Naive thymus-derived CD8-positive, alpha-beta T cell (primary cell): ENCODE data around the gene C13orf46. TPM values are rescaled to one million over a fixed set of nuclear protein-coding genes. Genes with fewer than 3 reads are reported as not detected.
A peak's percentile ranks its signal among the peaks of the same experiment; 100 is the strongest.
"Not testable (repeated sequence)": the region's sequence is repeated elsewhere in the genome, so short reads cannot be mapped to it uniquely, and the experiment has no call there.

ENCODE experiments used
- ATAC-seq, 2 donors: fragments of 150-1000 bp; cut with Tn5 transposase in 1 of 2; sonication (Bioruptor Pico), chemical (Tn5 transposase) in 1 of 2; 1 replicate in 1 of 2; 2 replicates in 1 of 2; pipeline ENCODE4 v1.10.0; 2021; ENCODE audit warnings: mild to moderate bottlenecking in 2 of 2, moderate library complexity in 2 of 2
- POLR2A ChIA-PET: fragments of 350-600 bp; sonication (Branson Sonifier 250); formaldehyde crosslinking; loops from one replicate; lab custom pipeline; 2021; ENCODE audit warnings: antibody characterized with exemption; lab: Charles Lee
- DNase-seq, 10 donors: peaks; one replicate each; pipeline versions ENCODE4 v3.0.0 to v3.0.0-alpha.2; 2020 to 2022
- H3K27ac Mint-ChIP-seq, 10 donors: one replicate each; pipeline ENCODE4 v1.8.0; 2020 to 2022; ENCODE audit warnings: mild to moderate bottlenecking in 10 of 10, mixed read lengths in 10 of 10, moderate library complexity in 4 of 10, inconsistent platforms in 1 of 10
- H3K27me3 Mint-ChIP-seq, 5 donors: one replicate each; pipeline ENCODE4 v1.8.0; 2021 to 2022; ENCODE audit warnings: mixed read lengths in 5 of 5
- H3K36me3 Mint-ChIP-seq, 3 donors: one replicate each; pipeline ENCODE4 v1.8.0; 2020 to 2022; ENCODE audit warnings: mixed read lengths in 3 of 3, mild to moderate bottlenecking in 2 of 3, inconsistent platforms in 1 of 3
- H3K4me1 Mint-ChIP-seq, 4 donors: one replicate each; pipeline ENCODE4 v1.8.0; 2021 to 2022; ENCODE audit warnings: mixed read lengths in 4 of 4
- H3K4me3 Mint-ChIP-seq, 10 donors: one replicate each; pipeline ENCODE4 v1.8.0; 2020 to 2022; ENCODE audit warnings: mild to moderate bottlenecking in 10 of 10, mixed read lengths in 10 of 10, moderate library complexity in 6 of 10, inconsistent platforms in 1 of 10
- H3K9me3 Mint-ChIP-seq, 9 donors: one replicate each; pipeline ENCODE4 v1.8.0; 2020 to 2022; ENCODE audit warnings: mixed read lengths in 9 of 9, mild to moderate bottlenecking in 3 of 9, inconsistent platforms in 1 of 9, moderate library complexity in 1 of 9
- polyA plus RNA-seq, 3 donors: library from polyadenylated mRNA; unstranded; fragments of 300-500 nt; fragmentation: Illumina TruSeq; gene quantifications; one replicate each; pipeline ENCODE4 v1.2.3, GENCODE V29; 2021
- total RNA-seq, 8 experiments: library from RNA in 2 of 8; stranded (reverse) in 2 of 8; gene quantifications; one replicate each; pipeline ENCODE4 v1.2.3 and lab custom pipeline; 2021 to 2026

Gene C13orf46
- total and polyA plus RNA-seq, 5 experiments from 2014 or later, result 0.43 to 16.2 (median 1.8) TPM

- H3K27me3 Mint-ChIP-seq, result peaks cover 26 to 77% (median 51%) of the 10 kb centered on the region in 5 donors
- POLR2A ChIA-PET, result not testable (repeated sequence)
These were observed 60.5 kb downstream of the C13orf46 start for GRCh38 chr13:113913408-113913807.

GRCh38 chr13:113912596-113912995, 61.3 kb downstream of the C13orf46 start:
- no peak overlapping the region for H3K4me3 Mint-ChIP-seq
- H3K36me3 Mint-ChIP-seq, result peaks cover 0 to 15% (median 0%) of the 10 kb centered on the region in 3 donors
- POLR2A ChIA-PET, result no interaction called here
- peaks cover 0 to 11% (median 7%) of the 10 kb centered on the region in 9 donors for H3K9me3 Mint-ChIP-seq
- peaks cover 9 to 13% (median 10%) of the 10 kb centered on the region in 4 donors for H3K4me1 Mint-ChIP-seq
- peaks cover 29 to 85% (median 57%) of the 10 kb centered on the region in 5 donors for H3K27me3 Mint-ChIP-seq
- DNase-seq (no peak), ATAC-seq (no peak)
- no peak overlapping the region for H3K27ac Mint-ChIP-seq

More at GRCh38 chr13:113913408-113913807, 60.5 kb downstream of the C13orf46 start:
- peaks cover 0 to 15% (median 0%) of the 10 kb centered on the region in 3 donors for H3K36me3 Mint-ChIP-seq
- not testable (repeated sequence) for H3K4me3 Mint-ChIP-seq, H3K4me1 Mint-ChIP-seq, H3K27ac Mint-ChIP-seq, ATAC-seq, DNase-seq
- peaks cover 0 to 11% (median 7%) of the 10 kb centered on the region in 9 donors for H3K9me3 Mint-ChIP-seq

GRCh38 chr13:113907635-113908617, 66.0 kb downstream of the C13orf46 start:
- POLR2A ChIA-PET, result no interaction called here
- no peak overlapping the region for H3K4me3 Mint-ChIP-seq
- H3K36me3 Mint-ChIP-seq, result peaks cover 0 to 9% (median 0%) of the 10 kb centered on the region in 3 donors
- H3K27ac Mint-ChIP-seq, result no peak overlapping the region
- DNase-seq, result no peak
- peaks cover 0 to 10% (median 7%) of the 10 kb centered on the region in 9 donors for H3K9me3 Mint-ChIP-seq
- peaks cover 4 to 13% (median 10%) of the 10 kb centered on the region in 4 donors for H3K4me1 Mint-ChIP-seq
- no peak for ATAC-seq
- H3K27me3 Mint-ChIP-seq, result peaks cover 14 to 54% (median 25%) of the 10 kb centered on the region in 5 donors

- DNase-seq (no peak), ATAC-seq (no peak)
- Mint-ChIP-seq H3K36me3 (no peaks in the 10 kb centered on the region), H3K4me1 (peaks cover 4 to 13% (median 10%) of the 10 kb centered on the region in 4 donors), H3K27me3 (peaks cover 6 to 41% (median 16%) of the 10 kb centered on the region in 5 donors), H3K27ac (no peak overlapping the region), H3K9me3 (peaks cover 0 to 2% (median 0%) of the 10 kb centered on the region in 9 donors), H3K4me3 (no peak overlapping the region)
- POLR2A ChIA-PET, result no interaction called here
These were observed 67.3 kb downstream of the C13orf46 start for GRCh38 chr13:113906571-113906970.

GRCh38 chr13:113905942-113906341, 67.9 kb downstream of the C13orf46 start:
- no peak for ATAC-seq
- Mint-ChIP-seq H3K4me3 (no peak overlapping the region), H3K36me3 (no peaks in the 10 kb centered on the region), H3K4me1 (peaks cover 4 to 13% (median 10%) of the 10 kb centered on the region in 4 donors), H3K9me3 (peaks cover 0 to 2% (median 0%) of the 10 kb centered on the region in 9 donors), H3K27me3 (peaks cover 5 to 35% (median 12%) of the 10 kb centered on the region in 5 donors), H3K27ac (no peak overlapping the region)
- DNase-seq, result no peak
- POLR2A ChIA-PET, result no interaction called here

GRCh38 chr13:113905018-113905417, 68.9 kb downstream of the C13orf46 start:
- Mint-ChIP-seq H3K27me3 (peaks cover 5 to 28% (median 8%) of the 10 kb centered on the region in 5 donors), H3K4me3 (no peak overlapping the region), H3K27ac (no peak overlapping the region), H3K9me3 (peaks cover 0 to 2% (median 0%) of the 10 kb centered on the region in 9 donors), H3K4me1 (peaks cover 4 to 13% (median 10%) of the 10 kb centered on the region in 4 donors), H3K36me3 (no peaks in the 10 kb centered on the region)
- DNase-seq (no peak), ATAC-seq (no peak)
- POLR2A ChIA-PET, result no interaction called here

- DNase-seq, result peak in 2 of 10 donors; percentile 9 to 32
- no peak overlapping the region for H3K27ac Mint-ChIP-seq
- H3K27me3 Mint-ChIP-seq, result peaks cover 5 to 25% (median 8%) of the 10 kb centered on the region in 5 donors
- H3K9me3 Mint-ChIP-seq, result peaks cover 0 to 2% (median 0%) of the 10 kb centered on the region in 9 donors
- peak in 1 of 2 donors; percentile 50 for ATAC-seq
- H3K4me3 Mint-ChIP-seq, result no peak overlapping the region
- POLR2A ChIA-PET, result no interaction called here
- H3K4me1 Mint-ChIP-seq, result peaks cover 4 to 13% (median 10%) of the 10 kb centered on the region in 4 donors
- no peaks in the 10 kb centered on the region for H3K36me3 Mint-ChIP-seq
These were observed 69.5 kb downstream of the C13orf46 start for GRCh38 chr13:113904411-113904810.

- Mint-ChIP-seq H3K9me3 (peaks cover 0 to 2% (median 0%) of the 10 kb centered on the region in 9 donors), H3K27me3 (peaks cover 4 to 20% (median 8%) of the 10 kb centered on the region in 5 donors), H3K4me3 (no peak overlapping the region), H3K4me1 (peaks cover 4 to 13% (median 10%) of the 10 kb centered on the region in 4 donors), H3K36me3 (no peaks in the 10 kb centered on the region), H3K27ac (no peak overlapping the region)
- POLR2A ChIA-PET, result interaction anchor here (1.1 kb wide), 1 partner anchor 150 kb away, joined by 8 read pairs; no protein-coding TSS in a partner anchor
- ATAC-seq (no peak), DNase-seq (no peak)
These were observed 70.0 kb downstream of the C13orf46 start for GRCh38 chr13:113903912-113904311.

Other genes starting within 250 kb of the C13orf46 start
- under 1 TPM; 0.71 to 0.75 TPM for gene TMEM255B, start 214.8 kb downstream of the C13orf46 start, total RNA-seq
- under 1 TPM in 2 of 3 donors, not detected in 1; 0.02 to 0.07 TPM for gene TMEM255B, start 214.8 kb downstream of the C13orf46 start, polyA plus RNA-seq
- gene GAS6, start 110.0 kb downstream of the C13orf46 start, total RNA-seq, result 1 to 10 TPM; 2.2 to 2.4 TPM
- gene GAS6, start 110.0 kb downstream of the C13orf46 start, polyA plus RNA-seq, result under 1 TPM in 2 of 3 donors, not detected in 1; 0.19 to 0.23 TPM
- gene RASA3, start 158.5 kb upstream of the C13orf46 start, total RNA-seq, result 100 to 1,000 TPM; 194 to 196 TPM
- 100 to 1,000 TPM in 2 of 3 donors, 10 to 100 TPM in 1; 62.2 to 169 (median 105) TPM for gene RASA3, start 158.5 kb upstream of the C13orf46 start, polyA plus RNA-seq
- 1 to 10 TPM; 1.5 to 2.0 TPM for gene CFAP97D2, start 205.2 kb upstream of the C13orf46 start, total RNA-seq
- gene CFAP97D2, start 205.2 kb upstream of the C13orf46 start, polyA plus RNA-seq, result 1 to 10 TPM; 2.6 to 4.8 (median 3.7) TPM